Umbilical cord (tissue), 2 donors: ENCODE results near the gene ATE1. TPM values are rescaled to one million over a fixed set of nuclear protein-coding genes. Genes with fewer than 3 reads are reported as not detected.
A peak's percentile ranks its signal among the peaks of the same experiment; 100 is the strongest.

Experiments
- DNase-seq: peaks from one replicate; pipeline ENCODE4 v3.0.0-alpha.2; 2015; ENCODE audit warnings: low spot score
- total RNA-seq: library from RNA; depleted of rRNA; stranded (reverse); fragments of >200 nt; gene quantifications from one replicate; pipeline ENCODE4 v1.2.3, GENCODE V29; 2014; ENCODE audit warnings: low replicate concordance; ENCODE audit not compliant: insufficient read depth

The ATE1 gene
- total RNA-seq, 1 donor from 2014 or later, result 17.3 TPM

GRCh38 chr10:121698336-121698735 is 229.5 kb downstream of the ATE1 start:
- DNase-seq, result no peak

- DNase-seq, result no peak
Measured at GRCh38 chr10:121696854-121697253, 231.0 kb downstream of the ATE1 start.

- DNase-seq, result no peak
Measured at GRCh38 chr10:121695731-121696464, 231.9 kb downstream of the ATE1 start.

- peak; percentile 87 for DNase-seq
Measured at GRCh38 chr10:121694966-121695643, 232.7 kb downstream of the ATE1 start.

GRCh38 chr10:121694327-121694965 is 233.4 kb downstream of the ATE1 start:
- no peak for DNase-seq

GRCh38 chr10:121692626-121693025 is 235.2 kb downstream of the ATE1 start:
- no peak for DNase-seq

- DNase-seq, result no peak
Measured at GRCh38 chr10:121690970-121691369, 236.9 kb downstream of the ATE1 start.

Other genes starting within 250 kb of the ATE1 start
- gene NSMCE4A, start 47.2 kb upstream of the ATE1 start, total RNA-seq, result 38.8 TPM
- 10.6 TPM for gene TACC2, start 61.1 kb upstream of the ATE1 start, total RNA-seq